Measurements from ENCODE around the gene SLC25A12. TPM values are rescaled to one million over a fixed set of nuclear protein-coding genes. Genes with fewer than 3 reads are reported as not detected.
"Not testable (repeated sequence)": the region's sequence is repeated elsewhere in the genome, so short reads cannot be mapped to it uniquely, and the experiment has no call there.

SLC25A12 gene
- total and polyA plus RNA-seq, 9 donors: 15.6 to 34.1 (median 21.6) TPM

DNA sequence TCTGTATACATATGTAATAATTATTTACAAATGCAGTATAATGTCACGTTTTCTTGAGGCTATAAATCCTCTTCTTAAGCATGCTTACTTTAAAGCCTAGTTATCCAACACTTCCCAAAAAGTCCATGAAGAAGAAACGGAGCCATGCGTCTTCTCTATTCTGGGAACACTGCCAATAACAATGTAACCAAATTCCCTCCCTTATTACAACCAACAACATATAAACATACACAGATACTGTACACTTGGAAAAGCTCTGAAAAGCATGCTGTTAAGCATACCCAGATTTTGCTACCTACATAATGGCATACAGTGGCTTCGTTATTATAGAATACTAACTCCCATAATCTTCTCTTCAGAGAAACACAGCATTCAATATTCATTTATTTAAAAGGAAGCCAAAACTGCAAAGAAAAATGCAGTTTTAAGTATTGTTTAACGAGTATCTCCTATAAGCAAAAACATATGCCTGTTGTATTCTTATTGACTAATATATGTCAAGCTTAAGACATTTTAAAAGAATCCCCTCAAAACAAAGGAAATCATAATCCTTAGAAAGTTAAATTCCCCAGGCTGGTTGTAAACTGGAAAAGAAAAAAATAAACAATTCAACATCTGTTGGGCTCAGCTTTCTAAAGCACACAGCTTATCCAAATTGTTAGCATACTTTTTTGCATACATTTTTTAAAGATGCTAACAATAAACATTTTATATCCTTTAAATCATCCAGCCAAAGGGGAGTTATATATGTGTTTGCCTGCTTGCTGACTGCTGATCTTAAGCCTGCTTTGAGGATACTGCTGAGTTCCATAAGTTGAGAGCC, 83.4 kb downstream of the SLC25A12 start:
- no peaks in the 10 kb centered on the region for H3K36me3 ChIP-seq
- WGBS, 3 donors: 41 to 58% (median 52%) methylated on average over 5 of the region's 5 CpGs

DNA sequence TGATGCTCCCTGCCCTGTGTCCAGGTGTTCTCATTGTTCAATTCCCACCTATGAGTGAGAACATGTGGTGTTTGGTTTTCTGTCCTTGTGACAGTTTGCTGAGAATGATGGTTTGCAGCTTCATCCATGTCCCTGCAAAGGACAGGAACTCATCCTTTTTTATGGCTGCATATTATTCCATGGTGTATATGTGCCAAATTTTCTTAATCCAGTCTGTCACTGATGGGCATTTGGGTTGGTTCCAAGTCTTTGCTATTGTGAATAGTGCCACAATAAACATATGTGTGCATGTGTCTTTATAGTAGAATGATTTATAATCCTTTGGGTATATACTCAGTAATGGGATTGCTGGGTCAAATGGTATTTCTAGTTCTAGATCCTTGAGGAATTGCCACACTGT, 85.2 kb downstream of the SLC25A12 start:
- H3K9me3 ChIP-seq; H3K4me1 ChIP-seq (ENCODE audit: insufficient read depth); intact Hi-C loops (cut with DNase I); H3K27ac ChIP-seq; H3K4me3 ChIP-seq; H3K27me3 ChIP-seq; H3K36me3 ChIP-seq; DNase-seq: not testable (repeated sequence)

More for the DNA sequence above, 83.4 kb downstream of the SLC25A12 start:
- TF ChIP-seq, protein P1, sequence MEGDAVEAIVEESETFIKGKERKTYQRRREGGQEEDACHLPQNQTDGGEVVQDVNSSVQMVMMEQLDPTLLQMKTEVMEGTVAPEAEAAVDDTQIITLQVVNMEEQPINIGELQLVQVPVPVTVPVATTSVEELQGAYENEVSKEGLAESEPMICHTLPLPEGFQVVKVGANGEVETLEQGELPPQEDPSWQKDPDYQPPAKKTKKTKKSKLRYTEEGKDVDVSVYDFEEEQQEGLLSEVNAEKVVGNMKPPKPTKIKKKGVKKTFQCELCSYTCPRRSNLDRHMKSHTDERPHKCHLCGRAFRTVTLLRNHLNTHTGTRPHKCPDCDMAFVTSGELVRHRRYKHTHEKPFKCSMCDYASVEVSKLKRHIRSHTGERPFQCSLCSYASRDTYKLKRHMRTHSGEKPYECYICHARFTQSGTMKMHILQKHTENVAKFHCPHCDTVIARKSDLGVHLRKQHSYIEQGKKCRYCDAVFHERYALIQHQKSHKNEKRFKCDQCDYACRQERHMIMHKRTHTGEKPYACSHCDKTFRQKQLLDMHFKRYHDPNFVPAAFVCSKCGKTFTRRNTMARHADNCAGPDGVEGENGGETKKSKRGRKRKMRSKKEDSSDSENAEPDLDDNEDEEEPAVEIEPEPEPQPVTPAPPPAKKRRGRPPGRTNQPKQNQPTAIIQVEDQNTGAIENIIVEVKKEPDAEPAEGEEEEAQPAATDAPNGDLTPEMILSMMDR (IDR thresholded peaks at IDR 0.05): no peak
- TF ChIP-seq EP300 (IDR thresholded peaks at IDR 0.05) (no peak), POLR2A (IDR thresholded peaks at IDR 0.05) (no peak)
- Histone ChIP-seq H3K27me3 (no peaks in the 10 kb centered on the region), H3K9me3 (no peaks in the 10 kb centered on the region), H3K4me3 (no peak overlapping the region), H3K27ac (no peak overlapping the region), H3K4me1 (ENCODE audit: insufficient read depth) (peaks cover 9% of the 10 kb centered on the region)
- DNase-seq: no peak
- intact Hi-C loops (cut with DNase I): loop anchor here (5.0 to 10.0 kb wide), 4 partner anchors 84 to 654 kb away; partner anchors contain the start of genes DLX2 (in 1 of the 4) and SLC25A12 (in 1 of the 4)

DNA sequence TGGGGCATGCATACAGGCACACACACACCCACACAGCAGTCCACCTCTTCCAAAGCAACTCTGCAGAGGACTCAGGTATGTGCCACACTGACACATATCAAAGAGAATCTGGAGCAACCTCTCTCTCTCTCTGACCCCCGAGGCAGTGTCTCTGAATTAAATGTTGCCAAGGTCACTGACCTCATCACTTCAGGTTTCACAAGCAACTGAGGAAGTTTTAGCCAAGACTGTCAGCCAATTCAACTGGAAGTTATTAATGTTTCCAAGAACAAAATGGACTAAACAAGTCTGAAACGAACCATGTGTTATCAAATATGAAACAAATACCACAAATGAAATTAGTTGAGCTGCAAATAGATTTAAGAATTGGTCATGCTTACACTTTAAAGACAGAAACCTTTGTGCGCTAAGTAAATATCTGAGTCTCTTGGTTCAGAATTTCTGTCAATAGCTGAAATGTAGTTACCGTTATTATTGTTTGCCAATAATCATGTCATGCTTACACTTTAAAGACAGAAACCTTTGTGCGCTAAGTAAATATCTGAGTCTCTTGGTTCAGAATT, 86.1 kb downstream of the SLC25A12 start:
- WGBS, 3 donors: 56 to 58% (median 57%) methylated on average over 5 of the region's 5 CpGs
- intact Hi-C loops (cut with DNase I): no loop called here
- Histone ChIP-seq H3K9me3 (no peaks in the 10 kb centered on the region), H3K4me1 (ENCODE audit: insufficient read depth) (peaks cover 3% of the 10 kb centered on the region), H3K27ac (no peak overlapping the region), H3K4me3 (no peak overlapping the region), H3K27me3 (no peaks in the 10 kb centered on the region), H3K36me3 (no peaks in the 10 kb centered on the region)
- no peak for DNase-seq
- TF ChIP-seq EP300 (IDR thresholded peaks at IDR 0.05): no peak
- TF ChIP-seq, protein P1 (IDR thresholded peaks at IDR 0.05): no peak
- no peak for TF ChIP-seq POLR2A (IDR thresholded peaks at IDR 0.05)

DNA sequence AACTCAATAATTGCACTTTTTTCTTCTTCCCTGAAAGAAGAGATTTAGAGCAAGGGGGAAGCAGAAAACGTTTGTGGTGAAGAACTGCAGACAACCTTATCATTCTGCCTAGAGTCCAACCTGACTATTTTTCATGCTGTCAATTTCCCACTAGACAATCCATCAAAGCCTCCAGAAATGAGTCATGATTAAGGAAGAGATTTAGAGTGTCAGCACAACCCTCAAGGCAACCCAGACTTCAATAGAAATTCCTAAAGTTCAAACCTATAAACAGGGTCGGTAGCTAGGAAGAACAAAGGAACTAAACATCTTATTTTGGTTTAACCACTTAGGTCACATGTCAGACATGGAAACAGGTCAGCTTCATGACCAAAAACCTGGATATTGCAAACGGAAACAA, 86.9 kb downstream of the SLC25A12 start:
- no peak overlapping the region for H3K4me3 ChIP-seq
- TF ChIP-seq EP300 (IDR thresholded peaks at IDR 0.05): no peak
- no peak for TF ChIP-seq POLR2A (IDR thresholded peaks at IDR 0.05)
- TF ChIP-seq, protein P1 (IDR thresholded peaks at IDR 0.05): no peak
- peaks cover 3% of the 10 kb centered on the region for H3K4me1 ChIP-seq (ENCODE audit: insufficient read depth)
- H3K9me3 ChIP-seq: no peaks in the 10 kb centered on the region
- 21 to 25% (median 24%) methylated on average over 3 of the region's 3 CpGs for WGBS, 3 donors
- H3K27ac ChIP-seq: no peak overlapping the region
- DNase-seq: no peak
- no peaks in the 10 kb centered on the region for H3K27me3 ChIP-seq
- intact Hi-C loops (cut with DNase I): no loop called here
- H3K36me3 ChIP-seq: no peaks in the 10 kb centered on the region

DNA sequence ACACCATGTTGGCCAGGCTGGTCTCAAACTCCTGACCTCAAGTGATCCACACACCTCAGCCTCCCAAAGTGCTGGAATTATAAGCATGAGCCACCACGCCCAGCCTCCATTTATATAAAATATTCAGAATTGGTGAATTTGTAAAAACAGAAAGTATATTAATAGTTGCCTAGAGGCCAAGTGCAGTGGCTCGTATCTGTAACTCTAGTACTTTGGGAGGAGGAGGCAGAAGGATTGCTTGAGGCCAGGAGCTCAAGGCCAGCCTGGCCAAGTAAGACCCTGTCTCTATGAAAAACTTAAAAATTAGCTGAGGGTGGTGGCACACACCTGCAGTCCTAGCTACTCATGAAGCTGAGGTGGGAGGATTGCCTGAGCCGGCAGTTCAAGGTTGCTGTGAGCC, 89.6 kb downstream of the SLC25A12 start:
- intact Hi-C loops (cut with DNase I): no loop called here
- H3K36me3 ChIP-seq: no peaks in the 10 kb centered on the region
- no peak overlapping the region for H3K27ac ChIP-seq
- H3K9me3 ChIP-seq: no peaks in the 10 kb centered on the region
- no peak overlapping the region for H3K4me3 ChIP-seq
- no peaks in the 10 kb centered on the region for H3K4me1 ChIP-seq (ENCODE audit: insufficient read depth)
- no peak for DNase-seq
- H3K27me3 ChIP-seq: no peaks in the 10 kb centered on the region
- WGBS, 3 donors: 93 to 96% (median 94%) methylated on average over 3 of the region's 3 CpGs
- TF ChIP-seq EP300 (IDR thresholded peaks at IDR 0.05): no peak
- TF ChIP-seq, protein P1 (IDR thresholded peaks at IDR 0.05): no peak
- no peak for TF ChIP-seq POLR2A (IDR thresholded peaks at IDR 0.05)

Measured in ovary (tissue), 9 donors.